ENCODE results near the gene BRD2. TPM values are rescaled to one million over a fixed set of nuclear protein-coding genes. Genes with fewer than 3 reads are reported as not detected.

BRD2 gene
- total RNA-seq, 1 experiment from 2014 or later: 252 TPM

- no peak overlapping the region for H3K14ac ChIP-seq (ENCODE audit: insufficient read depth, low read length)
- no peaks in the 10 kb centered on the region for H3K27me3 ChIP-seq (ENCODE audit: insufficient read depth, low read length)
- no peak overlapping the region for H3T11ph ChIP-seq (ENCODE audit: low read length)
- no peak overlapping the region for H3K27ac ChIP-seq (ENCODE audit: insufficient read length, low read depth, low read length)
- no peak overlapping the region for H3K56ac ChIP-seq (ENCODE audit: insufficient read length, low read depth, low read length)
- H2AK5ac ChIP-seq (ENCODE audit: insufficient read length, low read length): no peak overlapping the region
- no peak for DNase-seq
- no CpG with 5 or more reads among the region's 7 CpGs for WGBS (ENCODE audit: extremely low coverage, insufficient read length, low lambda C conversion rate)
- no peak overlapping the region for H3K4ac ChIP-seq (ENCODE audit: low read depth, low read length)
- H3K4me2 ChIP-seq (ENCODE audit: insufficient read depth, insufficient read length, low read length): no peak overlapping the region
- H4K91ac ChIP-seq (ENCODE audit: insufficient read length, low read depth, low read length): no peak overlapping the region
- no peak overlapping the region for H4K8ac ChIP-seq (replicated peaks; ENCODE audit: insufficient read length, low read depth, low read length)
- H2BK20ac ChIP-seq (ENCODE audit: low read depth, low read length, poor library complexity, severe bottlenecking): no peak overlapping the region
- H2BK120ac ChIP-seq (ENCODE audit: low read depth, low read length, poor library complexity, severe bottlenecking): no peak overlapping the region
- H3K79me1 ChIP-seq (ENCODE audit: insufficient read depth, low read depth, low read length, poor library complexity, severe bottlenecking): no peaks in the 10 kb centered on the region
- no peaks in the 10 kb centered on the region for H3K23me2 ChIP-seq (ENCODE audit: insufficient read length, low read depth, low read length, poor library complexity, severe bottlenecking)
- H3K27me3 Mint-ChIP-seq (ENCODE audit: low read depth): peaks cover 19% of the 10 kb centered on the region
- TF ChIP-seq CTCF (conservative IDR thresholded peaks at IDR 0.05): no peak
- no peak overlapping the region for H2BK12ac ChIP-seq (ENCODE audit: insufficient read length, low read depth, low read length)
- no peak overlapping the region for H3K4me3 Mint-ChIP-seq
- no peaks in the 10 kb centered on the region; a peak in 1 of 5 replicates for H3K9me3 Mint-ChIP-seq
- H2BK15ac ChIP-seq (ENCODE audit: low read depth, low read length): no peak overlapping the region
- H2AFZ ChIP-seq (ENCODE audit: low read length): no peak overlapping the region
- no peak overlapping the region for H3K9ac ChIP-seq (ENCODE audit: extremely low read depth, insufficient read length, low read length)
- H2BK5ac ChIP-seq (ENCODE audit: insufficient read length, low read length): no peak overlapping the region
- H3K18ac ChIP-seq (ENCODE audit: insufficient read length, low read depth, low read length): no peak overlapping the region
- no peaks in the 10 kb centered on the region for H3K36me3 Mint-ChIP-seq (ENCODE audit: insufficient read depth in 1 of 3, low read depth in 3 of 3)
- no peaks in the 10 kb centered on the region for H3K4me1 Mint-ChIP-seq
- H3K27ac Mint-ChIP-seq: no peak overlapping the region
- peaks cover 2% of the 10 kb centered on the region for H4K20me1 ChIP-seq (ENCODE audit: control insufficient read depth, insufficient read depth, insufficient read length)
- H3K4me1 ChIP-seq (ENCODE audit: insufficient read depth, low read length): no peaks in the 10 kb centered on the region
- peak overlapping the region; percentile 71 for H3K23ac ChIP-seq (ENCODE audit: insufficient read length, low read depth, low read length)
- no peak overlapping the region for H4K5ac ChIP-seq (ENCODE audit: insufficient read length, low read depth, low read length)
- no peaks in the 10 kb centered on the region for H3K79me2 ChIP-seq (ENCODE audit: insufficient read depth, low read length)
- H3K9me3 ChIP-seq (ENCODE audit: control insufficient read depth, low read depth, low read length): no peaks in the 10 kb centered on the region
Observed at GRCh38 chr6:32932132-32932868, 36.1 kb upstream of the BRD2 start.
